HG03060 (cell line): ENCODE data around the gene STAC2.
"Not testable (repeated sequence)": the region's sequence is repeated elsewhere in the genome, so short reads cannot be mapped to it uniquely, and the experiment has no call there.

Experiments
- ATAC-seq: cut with Tn5 transposase; IDR thresholded peaks from one replicate; pipeline ENCODE4 v1.9.1; 2021; ENCODE audit warnings: low read depth, moderate number of reproducible peaks; ENCODE audit not compliant: unreplicated experiment

The STAC2 gene, protein sequence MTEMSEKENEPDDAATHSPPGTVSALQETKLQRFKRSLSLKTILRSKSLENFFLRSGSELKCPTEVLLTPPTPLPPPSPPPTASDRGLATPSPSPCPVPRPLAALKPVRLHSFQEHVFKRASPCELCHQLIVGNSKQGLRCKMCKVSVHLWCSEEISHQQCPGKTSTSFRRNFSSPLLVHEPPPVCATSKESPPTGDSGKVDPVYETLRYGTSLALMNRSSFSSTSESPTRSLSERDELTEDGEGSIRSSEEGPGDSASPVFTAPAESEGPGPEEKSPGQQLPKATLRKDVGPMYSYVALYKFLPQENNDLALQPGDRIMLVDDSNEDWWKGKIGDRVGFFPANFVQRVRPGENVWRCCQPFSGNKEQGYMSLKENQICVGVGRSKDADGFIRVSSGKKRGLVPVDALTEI

DNA sequence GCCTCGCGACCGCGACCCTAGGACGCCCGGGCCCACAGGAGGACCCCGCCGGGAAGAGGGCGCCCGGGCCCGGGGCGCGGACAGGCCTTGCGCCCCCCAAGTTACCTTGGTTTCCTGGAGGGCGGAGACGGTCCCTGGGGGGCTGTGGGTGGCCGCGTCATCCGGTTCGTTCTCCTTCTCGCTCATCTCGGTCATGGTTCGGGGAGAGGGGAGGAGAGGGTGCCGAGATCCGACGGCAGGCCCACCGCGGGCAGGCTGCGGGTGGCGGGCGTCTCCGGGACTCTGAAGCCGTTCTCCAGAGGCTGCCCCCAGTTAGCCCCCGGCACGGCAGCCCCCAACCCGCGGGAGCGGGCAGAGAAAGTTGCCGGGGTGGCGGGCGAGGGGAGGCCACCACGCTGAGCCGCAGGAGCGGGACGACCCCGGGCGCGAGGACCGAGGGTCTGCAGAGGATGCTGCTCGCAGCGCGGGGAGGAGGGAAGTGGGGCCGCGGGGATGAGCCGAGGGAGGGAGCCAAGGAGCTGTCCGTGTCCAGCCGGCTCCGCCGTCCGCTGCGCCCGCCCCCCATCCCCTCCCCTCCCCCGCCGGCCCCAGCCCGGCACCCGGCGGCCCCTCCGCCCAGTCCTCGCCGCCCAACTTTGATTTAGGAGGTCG, at the start of gene STAC2:
Gene STAC2 (minus strand): TSS at position 638 of the 651 bp plus-strand sequence. CDS start 443 bp downstream, at position 195.
- ATAC-seq, result no peak

GRCh38 chr17:39271546-39271945, 45.8 kb upstream of the STAC2 start:
- ATAC-seq, result no peak

DNA sequence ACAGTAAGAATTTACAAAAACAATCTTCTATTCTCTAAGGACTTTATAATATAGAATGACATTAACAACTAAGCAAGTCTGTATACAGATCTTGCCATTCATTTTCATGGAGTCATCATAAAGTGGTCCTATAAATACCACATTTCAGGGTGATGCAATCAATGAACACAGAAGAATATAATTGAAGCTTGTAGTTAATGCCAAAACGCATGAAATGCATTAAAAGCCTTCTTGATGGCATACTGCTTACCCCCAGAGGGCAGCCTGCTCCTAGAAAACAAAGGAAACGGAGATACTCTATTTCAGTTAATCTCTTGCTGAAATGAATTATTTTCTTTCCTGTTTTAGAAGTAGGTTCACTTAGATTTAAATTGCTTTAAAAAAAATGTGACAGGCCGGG, 45.2 kb upstream of the STAC2 start:
- ATAC-seq, result no peak

GRCh38 chr17:39264119-39264518, 38.4 kb upstream of the STAC2 start:
- ATAC-seq, result no peak

DNA sequence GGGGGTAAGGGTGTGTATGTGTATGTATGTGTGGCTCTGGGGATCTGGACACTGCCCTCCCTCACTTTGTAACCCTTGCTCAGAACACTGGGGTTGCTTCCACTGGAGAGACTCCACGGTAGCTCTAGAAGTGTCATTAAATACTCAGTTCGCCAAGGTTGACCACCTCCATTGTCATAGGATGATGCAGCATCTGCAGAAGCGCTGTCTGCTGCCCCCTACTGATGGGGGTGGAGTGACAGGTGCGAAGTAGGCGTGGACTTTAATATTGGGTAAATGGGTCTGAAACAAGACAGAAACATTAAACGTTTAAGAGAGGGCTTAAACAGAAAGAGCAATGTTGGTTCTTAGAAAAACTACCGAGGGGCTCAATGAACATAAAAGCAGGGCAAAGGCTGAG, 35.5 kb upstream of the STAC2 start:
- ATAC-seq, result no peak

DNA sequence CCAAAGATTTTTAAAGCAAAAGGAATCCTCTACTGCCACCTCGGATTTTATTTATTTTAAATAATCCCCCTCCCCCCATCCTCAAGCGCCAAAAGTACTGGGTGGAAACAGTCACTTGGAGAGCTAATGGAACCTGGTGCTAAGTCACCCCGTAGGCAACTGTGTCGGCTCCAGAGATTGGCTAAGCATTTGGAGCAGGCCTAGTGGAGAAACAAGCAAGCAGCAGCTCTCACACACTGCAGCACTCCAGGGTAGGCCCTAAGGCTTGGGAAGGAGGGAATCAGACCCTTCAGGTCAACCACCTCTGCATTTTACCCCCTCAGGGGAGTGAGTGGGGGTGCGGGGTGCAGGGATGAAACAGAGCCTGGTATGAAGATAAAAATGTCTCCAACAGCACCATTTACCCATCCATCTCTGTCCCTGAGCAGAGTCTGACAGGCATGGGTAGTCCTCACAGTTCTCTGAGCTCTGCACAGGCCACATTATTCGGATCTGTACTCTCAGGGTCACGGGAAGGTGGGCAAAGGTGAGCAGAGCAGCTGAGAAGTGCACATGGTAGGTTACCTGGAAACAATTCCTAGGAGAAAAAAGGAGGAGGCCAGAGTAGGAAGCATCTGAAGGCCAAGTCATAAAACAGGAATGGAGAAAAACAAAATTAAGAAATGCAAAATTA, 27.2 kb upstream of the STAC2 start:
- ATAC-seq, result no peak

- no peak for ATAC-seq
These were observed 26.3 kb upstream of the STAC2 start for GRCh38 chr17:39251997-39252396.

DNA sequence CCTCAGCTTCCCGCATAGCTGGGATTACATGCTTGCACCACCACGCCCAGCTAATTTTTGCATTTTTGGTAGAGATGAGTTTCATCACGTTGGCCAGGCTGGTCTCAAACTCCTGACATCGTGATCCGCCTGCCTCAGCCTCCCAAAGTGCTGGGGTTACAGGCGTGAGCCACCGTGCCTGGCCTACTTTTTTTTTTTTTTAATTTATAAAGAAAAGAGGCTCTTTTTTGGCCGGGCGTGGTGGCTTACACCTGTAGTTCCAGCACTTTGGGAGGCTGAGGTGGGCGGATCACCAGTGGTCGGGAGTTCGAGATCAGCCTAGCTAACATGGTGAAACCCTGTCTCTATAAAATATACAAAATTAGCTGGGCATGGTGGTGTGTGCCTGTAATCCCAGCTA, 24.3 kb upstream of the STAC2 start:
- ATAC-seq, result not testable (repeated sequence)

DNA sequence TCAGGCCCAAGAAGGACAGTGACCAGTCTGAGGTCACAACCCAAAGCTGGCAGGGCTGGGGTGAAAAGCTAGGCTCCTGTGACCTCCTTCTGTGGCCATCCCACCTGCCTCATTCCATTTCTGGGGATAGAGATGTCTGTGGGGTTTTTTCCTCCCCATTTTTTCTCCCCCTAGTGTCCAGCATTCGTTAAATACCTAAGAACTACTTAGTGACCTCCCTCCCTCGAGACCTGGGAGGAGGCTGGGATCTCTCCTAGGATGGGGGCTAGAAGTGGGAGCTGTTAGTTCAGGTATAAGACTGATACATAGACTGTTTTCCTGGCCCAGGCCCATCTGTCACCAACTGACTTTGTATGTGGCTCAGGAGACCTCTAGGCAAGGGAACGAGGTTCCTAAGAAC, 20.5 kb upstream of the STAC2 start:
- ATAC-seq, result no peak

DNA sequence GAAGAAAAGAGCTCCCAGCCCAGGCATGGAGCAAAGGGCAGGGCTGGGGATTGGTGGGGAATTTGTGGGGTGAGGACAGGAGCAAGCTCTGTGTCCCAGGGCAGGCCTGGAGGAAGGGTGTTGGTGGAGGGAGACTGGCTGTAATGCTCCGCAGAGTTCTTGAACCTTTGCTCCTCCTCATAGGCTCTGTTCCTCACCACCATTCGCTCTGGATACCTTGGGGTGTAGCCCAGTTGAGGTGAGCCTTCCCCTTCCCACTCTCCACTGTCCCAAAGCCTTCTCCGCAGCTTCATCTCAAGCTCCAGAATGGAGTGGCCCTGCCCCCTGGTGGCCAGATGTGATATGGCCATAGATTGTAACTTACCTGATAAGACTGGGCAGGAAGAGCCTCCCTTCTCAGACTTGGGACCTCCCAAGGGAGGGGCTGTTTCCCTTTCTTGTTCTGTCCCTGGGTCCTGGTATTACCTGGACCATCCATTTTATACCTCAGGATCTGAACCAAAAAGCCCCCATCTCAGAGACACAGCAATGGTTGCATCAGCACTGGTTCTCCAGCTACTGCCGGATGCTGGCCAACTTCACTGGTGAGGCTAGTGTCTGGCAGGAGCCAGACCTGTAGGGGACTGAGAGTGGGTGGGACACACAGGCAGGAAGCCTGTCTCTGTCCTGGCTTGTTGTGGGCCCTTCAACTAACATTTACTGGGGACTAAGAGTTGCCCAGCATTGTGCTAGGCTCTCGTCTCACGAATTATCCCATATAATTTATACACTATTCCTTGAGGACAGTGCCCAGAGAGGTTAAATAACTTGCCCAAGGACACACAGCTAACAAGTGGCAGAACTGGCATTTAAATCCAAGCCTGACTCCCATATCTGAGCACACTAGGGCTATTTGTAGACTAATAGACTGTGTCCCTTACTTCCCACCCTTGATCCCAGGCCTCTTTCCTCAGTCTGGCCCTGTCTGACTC, 19.1 kb upstream of the STAC2 start:
- no peak for ATAC-seq

DNA sequence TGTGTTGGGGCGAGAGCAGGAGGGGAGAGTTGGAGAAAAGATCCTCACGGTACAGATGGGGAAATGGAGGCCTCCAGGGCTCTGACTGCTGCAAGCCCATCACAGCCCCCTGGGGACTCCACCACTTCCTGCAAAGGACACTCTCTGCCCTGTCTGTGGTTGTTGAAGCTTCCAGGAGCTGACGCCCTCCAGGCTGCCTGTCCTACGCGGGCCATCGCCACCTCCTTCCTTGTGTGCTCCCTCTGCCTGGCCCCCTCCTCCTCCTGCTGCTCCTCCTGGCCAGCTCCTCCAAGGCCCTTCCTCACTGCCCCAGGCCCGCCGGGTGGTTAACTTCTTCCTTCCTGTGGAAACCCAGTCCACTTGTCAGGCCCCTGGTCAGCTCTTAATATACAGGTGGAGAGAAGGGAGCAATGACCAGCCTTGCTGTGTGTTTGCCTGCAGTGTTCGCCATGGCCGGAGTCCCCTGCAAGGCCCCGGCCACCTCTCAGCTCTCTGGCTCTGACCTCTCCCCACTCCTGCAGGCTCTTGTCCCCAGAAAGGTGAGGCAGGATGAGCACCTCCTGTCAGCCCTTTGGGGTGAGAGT, 18.4 kb upstream of the STAC2 start:
- ATAC-seq, result no peak

DNA sequence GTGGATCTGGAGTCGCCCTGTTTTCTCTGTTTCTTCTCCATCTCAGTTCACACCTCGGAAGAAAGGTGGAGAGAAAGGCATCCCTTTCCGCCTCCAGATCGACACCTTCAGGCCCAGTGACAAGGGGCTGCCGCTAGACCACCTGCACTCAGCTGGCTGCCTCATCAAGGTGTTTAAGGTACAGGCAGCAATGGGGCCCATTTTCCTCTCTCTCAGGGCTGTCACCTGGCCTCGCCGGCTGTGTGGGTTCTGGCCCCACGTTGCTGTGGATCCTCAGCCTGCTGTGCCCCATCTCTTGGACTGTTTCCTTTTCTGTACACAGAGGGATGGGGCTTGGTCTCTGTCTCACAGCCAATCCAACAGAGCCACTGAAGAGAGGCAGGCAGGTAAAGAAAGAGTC, 17.4 kb upstream of the STAC2 start:
- ATAC-seq, result no peak

- ATAC-seq, result no peak
These were observed 14.9 kb upstream of the STAC2 start for GRCh38 chr17:39240631-39241030.

DNA sequence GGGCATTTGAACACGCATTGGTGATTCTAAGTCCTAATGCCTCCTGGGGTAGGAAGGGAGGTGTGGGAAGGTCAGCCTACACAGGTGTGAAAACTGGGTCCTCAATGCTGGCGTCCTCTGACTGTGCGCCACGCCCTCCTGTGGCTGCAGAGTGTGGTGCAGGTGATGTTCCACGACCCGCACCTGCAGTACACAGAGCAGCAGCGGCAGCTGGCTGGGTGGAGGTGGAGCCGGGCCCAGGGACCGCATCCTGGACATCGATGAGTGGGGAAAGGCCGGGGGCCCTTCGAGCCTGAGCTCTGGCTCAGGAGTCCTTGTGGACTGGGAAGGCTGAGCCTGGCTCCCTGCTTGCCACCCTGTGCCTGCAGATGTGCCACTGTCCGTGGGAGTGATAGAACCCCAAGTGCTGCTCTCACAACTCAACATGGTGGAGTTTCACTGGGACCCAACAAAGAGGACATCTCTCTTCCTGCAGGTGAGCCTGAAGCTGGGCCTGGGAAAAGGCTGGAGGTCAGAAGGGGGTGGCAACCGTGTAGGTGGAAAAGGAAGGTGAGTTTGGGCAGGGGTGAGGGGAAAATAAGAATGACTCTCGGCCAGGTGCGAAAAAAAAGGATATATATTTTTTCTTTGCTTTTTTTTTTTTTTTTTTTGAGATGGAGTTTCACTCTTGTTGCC, 14.0 kb upstream of the STAC2 start:
- ATAC-seq, result no peak

DNA sequence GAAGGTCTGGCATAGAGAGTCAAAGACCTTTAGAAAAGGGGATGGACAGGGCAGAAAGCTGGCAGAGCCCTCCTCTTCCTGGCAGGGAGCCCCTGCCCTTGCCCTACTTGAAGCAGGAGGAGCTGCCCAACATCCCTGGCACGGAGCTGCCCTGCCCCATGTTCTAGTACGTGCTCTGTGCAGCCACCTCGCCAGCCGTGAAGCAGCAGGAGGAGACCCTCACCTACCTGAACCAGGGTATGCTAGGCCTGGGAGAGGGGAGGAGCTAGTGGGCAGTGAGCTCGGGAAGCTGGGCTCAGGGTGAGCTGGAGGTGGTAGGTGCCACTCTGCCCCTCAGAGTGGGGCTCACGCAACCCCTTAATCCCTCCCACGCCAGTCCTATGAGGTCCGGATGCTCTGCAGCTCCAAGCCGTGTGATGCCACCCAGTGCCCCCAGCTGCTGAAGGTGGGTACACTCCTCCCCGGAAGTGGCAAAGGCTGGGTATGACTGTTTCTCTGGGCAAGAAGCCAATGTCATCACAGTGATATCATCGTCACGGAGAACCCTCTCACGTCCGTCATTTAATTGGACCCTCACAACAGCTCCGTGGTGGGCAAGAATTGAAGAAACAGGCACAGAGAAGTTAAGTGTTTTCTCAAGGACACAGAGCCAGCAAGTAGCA, 12.7 kb upstream of the STAC2 start:
- no peak for ATAC-seq

DNA sequence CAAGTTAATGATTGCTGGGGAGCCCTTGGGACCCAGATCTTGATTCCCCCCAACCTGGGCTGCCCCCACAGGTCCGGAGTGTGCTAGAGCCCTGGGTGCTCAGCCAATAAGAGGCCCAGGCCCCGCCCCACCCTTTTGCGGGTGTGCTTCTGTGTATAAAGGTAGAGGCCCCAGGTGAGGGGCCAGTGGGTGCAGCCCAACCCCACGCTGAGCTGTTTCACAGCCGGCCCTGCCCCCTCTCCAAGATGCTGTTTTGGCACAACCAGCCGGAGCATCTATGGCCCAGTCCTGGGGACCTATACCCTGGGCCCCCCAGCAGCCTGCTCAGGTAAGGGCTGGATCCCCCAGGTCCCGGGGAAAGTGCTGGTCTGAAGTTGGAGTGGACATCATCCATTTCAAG, 11.8 kb upstream of the STAC2 start:
- no peak for ATAC-seq

DNA sequence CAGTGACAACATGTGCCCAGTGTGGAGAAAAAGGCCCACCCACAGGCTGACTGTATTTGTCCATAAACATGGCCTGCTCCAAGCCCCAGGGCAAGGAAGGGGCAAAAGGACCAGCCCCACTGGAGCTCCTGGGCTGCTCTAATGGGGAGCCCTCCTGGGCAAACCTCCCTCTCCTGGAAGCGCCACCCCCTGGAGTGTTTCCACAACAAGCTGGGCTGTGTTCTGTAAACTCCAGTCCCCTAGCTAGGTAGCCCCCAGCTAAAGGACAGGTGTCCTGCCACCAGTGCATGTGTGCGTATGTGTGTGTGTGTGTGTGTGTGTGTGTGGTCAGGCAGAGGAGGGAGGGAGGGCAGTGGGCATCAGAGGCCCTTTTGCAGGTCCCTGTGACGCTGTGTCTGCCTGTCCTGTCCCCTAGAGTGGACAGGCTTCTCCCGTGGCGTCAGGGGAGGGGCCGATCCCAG, 11.3 kb upstream of the STAC2 start:
- no peak for ATAC-seq

DNA sequence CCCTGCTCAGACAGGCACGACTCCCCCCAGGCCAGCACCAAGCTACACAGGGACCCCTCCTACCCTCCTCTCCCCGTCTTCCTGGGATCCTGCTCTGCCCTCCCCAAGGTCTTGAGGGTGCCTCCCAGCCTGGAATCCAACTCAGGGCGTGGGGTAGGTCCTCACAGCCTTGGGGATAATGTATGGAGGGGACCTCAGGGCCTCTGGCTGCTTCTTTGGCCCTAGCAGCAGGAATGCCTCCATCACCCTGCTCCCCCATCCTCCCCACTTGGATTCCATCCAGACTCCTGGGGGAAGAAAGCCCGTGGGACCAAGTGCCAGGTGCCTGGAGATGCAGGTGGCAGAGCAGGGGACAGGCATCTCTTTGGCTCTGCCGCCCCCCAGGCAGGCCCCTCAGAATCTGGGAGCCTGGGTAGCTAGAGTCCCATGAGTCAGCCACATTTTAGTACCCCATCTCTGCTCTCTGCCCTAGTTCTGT, 10.7 kb upstream of the STAC2 start:
- no peak for ATAC-seq
